ENCODE results near the gene VAMP1.
"Not testable (repeated sequence)": the region's sequence is repeated elsewhere in the genome, so short reads cannot be mapped to it uniquely, and the experiment has no call there.

The VAMP1 gene, protein sequence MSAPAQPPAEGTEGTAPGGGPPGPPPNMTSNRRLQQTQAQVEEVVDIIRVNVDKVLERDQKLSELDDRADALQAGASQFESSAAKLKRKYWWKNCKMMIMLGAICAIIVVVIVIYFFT

DNA sequence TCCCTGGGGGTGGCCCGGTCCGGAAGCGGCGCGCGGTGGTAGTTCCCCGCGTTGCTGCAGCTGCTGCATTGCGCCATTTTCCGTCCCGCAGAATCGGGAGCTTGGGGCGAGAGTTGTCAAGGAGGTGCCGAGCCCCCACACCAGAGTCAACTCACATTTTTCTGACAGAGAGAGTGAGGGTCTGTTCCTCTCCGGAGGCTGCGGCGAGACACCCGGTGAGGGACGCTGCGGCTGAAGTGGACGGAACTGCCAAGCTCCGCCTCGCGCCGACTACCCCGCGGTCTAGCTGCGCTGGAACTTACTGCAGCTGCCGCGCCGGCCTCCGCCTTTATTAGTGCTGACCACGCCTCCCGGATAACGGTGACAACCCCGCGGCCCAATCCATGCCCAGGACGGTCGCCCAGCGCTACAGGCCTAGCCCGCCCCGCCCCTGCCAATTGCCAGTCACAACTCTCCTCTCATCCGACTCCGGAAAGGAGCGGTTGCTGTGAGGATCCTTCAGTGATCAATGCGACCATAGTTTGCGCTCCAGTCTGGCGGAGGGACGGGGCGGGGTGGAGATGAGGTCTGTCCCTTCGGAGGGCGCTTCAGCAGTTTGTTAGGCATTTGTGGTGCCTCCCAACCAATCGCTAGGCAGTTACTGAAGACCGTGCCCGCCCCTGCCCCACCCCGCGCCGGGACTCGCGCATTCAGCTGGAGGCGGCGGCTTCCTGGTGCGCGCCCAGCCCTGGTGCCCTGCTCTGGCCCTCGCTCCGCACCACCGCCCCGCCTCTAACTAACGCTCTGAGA lies at the start of gene VAMP1:
TSS of gene VAMP1 (minus strand) at position 303 of the 789 bp plus-strand sequence. CDS start at position 157, 146 bp downstream.
- peak; percentile 97 for DNase-seq (ENCODE audit: low spot score)

DNA sequence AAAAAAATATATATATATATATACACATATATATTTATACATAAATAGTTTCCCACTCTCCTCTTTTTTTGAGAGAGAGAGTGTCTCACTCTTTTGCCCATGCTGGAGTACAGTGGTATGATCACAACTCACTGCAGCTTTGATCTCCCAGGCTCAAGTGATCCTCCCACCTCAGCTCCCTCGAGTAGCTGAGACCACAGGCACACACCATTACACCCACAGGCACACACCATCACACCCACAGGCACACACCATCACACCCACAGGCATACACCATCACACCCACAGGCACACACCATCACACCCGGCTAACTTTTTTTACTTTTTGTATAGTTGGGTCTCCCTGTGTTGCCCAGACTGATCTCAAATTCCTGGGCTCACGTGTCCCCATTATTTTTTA lies 49.7 kb upstream of the VAMP1 start:
- no peak for DNase-seq (ENCODE audit: low spot score)

DNA sequence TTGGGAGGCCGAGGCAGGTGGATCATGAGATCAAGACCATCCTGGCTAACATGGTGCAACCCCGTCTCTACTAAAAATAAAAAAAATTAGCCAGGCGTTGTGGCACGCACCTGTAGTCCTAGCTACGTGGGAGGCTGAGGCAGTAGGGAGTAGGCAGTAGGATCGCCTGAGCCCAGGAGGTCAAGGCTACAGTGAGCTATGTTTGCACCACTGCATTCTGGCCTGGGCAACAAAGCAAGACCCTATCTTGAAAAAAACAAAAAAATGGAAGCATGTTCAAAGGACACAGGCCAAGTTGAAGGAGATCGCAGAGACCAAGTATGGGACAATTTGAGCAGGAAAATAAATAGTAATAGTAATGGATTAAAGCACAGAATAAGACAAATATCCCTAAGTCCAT lies 37.6 kb upstream of the VAMP1 start:
- no peak for DNase-seq (ENCODE audit: low spot score)

DNA sequence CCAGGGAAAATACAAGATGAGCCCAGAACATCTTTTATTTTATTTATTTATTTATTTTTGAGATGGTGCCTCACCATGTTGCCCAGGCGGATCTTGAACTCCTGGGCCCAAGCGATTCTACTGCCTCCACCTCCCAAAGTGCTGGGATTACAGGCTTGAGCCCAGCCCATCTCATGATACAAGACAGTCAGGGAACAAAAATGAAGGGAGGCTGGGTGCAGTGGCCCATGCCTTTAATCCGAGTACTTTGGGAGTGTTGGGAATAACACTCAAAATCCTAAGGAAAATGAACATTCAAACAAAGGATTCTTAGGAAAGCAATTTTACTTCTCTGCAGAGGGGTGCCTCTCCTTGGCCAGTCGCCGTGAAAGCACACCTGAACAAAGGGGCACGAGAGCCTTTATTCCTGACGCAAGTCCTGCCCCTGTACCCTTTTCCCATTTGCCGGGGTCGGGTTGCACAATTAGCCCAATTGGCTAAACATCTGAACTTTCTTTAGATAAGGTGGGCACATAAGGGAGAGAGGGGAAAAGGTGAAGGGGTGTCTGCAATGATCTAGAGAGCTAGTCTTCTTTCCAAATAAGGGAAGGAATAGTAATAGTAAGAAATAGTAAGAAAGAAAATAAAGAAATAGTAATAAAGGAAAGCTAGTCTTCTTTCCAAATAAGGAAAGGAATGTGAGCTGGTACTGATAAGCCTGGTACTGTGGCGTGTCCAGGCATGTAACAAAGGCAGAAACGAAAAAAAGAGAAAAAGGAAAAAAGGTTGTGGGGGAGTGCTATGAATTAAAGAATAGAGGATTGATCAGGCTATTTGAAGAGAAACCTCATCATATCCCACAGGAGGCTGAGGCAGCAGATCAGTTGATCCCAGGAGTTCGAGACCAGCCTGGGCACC lies 36.9 kb upstream of the VAMP1 start:
- DNase-seq (ENCODE audit: low spot score): no peak

DNA sequence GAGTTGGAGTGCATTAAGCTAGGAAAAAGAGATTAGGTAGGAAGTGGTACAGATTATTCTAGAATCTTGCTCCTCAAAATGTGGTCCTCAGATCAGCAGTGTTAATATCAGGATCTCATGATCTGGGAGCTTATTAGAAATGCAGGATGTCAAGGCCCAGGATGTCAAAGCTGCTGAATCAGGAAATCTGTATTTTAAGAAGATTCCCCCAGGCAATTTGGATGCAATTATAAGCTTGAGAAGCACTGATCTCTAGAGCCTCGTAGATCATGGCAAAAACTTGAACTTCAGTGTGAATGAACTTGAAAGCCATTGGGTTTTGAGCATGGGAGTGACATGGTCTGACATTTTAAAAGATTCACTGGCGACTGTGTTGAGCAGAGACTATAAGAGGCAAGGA lies 30.0 kb upstream of the VAMP1 start:
- DNase-seq (ENCODE audit: low spot score): no peak

DNA sequence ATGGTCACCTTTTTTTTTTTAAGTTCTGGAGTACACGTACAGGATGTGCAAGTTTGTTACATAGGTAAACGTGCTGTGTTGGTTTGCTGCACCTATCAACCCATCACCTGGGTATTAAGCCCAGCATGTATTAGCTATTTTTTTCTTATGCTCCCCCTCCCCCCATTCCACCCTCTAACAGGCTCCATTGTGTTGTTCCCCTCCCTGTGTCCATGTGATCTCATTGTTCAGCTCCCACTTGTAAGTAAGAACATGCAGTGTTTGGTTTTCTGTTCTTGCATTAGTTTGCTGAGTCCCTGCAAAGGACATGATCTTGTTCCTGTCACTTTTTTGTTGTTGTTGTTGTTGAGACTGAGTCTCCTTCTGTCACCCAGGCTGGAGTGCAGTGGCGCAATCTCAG lies 26.8 kb upstream of the VAMP1 start:
- not testable (repeated sequence) for DNase-seq (ENCODE audit: low spot score)

DNA sequence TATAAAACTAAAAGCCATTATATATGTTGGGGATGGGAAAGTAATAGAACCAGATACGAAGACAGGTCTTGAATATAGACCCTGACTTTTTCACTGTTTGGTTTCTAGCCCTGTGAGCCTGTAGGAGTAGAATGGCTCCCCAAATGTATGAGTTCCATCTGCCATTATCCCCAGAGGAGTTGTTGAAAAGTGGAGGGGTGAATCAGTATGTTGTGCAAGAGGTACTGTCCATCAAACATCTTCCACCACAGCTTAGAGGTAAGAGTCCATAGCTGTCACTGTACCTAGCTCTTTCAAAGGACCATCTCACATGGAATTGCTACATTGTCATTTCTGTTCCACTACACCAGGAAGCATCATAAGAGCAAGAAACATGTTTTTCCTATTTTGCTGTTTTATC lies 24.5 kb upstream of the VAMP1 start:
- DNase-seq (ENCODE audit: low spot score): no peak

DNA sequence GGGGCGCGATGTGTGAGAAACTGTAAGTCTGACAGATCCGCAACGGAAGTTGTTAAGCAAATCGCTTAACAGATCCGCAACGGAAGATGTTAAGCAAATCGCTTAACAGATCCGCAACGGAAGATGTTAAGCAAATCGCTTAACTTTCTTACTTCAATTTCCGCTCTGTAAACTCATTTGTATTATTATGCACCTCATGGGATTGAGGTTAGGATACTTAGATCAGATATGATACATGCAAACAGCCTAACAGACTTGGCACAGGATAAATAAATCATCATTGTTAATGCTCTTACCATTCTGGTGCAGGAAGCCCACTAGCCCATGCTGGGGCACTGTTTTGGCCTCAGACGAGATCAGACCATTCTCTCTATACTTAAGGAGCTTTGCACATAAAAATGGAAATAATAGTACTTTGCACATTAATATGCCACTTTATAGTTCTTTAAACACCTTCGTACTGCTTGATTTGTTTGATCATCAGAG lies 23.8 kb upstream of the VAMP1 start:
- DNase-seq (ENCODE audit: low spot score): no peak

DNA sequence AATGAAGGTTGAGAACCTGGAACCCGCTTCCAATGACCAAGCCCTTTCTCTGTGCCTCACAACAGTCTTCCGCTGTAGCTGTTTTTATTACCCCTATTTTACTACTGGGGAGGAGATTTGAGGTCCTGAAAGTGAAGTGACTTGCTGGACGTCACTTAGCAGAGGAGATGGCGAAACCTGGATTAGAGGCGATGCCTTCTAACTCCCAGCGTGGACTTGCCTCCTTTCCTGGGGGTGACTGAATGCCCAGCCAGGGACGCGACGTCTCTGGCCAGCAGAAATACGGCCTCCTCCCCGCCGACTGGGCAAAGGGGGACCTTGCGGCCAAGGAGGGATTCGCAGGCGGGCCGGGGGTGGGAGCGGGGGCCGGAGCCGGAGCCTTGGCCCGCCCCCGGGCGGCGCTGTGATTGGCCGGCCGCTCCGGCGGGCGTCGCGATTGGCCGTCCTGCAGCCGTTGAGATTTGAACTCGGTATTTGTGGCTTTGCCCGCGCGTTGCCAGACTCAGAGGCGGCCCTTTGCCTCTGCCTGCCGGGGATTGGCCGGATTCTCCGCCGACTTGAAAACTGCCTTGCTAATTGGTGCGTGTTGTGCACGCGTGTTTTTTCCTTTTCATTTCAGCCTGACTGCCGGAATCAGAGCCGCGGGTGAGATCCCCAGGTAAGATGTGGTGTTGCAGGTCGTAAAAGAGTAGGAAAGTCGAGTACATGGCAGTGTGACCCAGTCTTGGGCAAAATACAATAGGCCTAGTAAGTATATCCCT lies 23.2 kb upstream of the VAMP1 start, which contains the start of gene NCAPD2:
TSS of gene NCAPD2 (plus strand) at position 606 of the 761 bp plus-strand sequence. CDS start 997 bp downstream, outside the sequence.
- peak; percentile 96 for DNase-seq (ENCODE audit: low spot score)

DNA sequence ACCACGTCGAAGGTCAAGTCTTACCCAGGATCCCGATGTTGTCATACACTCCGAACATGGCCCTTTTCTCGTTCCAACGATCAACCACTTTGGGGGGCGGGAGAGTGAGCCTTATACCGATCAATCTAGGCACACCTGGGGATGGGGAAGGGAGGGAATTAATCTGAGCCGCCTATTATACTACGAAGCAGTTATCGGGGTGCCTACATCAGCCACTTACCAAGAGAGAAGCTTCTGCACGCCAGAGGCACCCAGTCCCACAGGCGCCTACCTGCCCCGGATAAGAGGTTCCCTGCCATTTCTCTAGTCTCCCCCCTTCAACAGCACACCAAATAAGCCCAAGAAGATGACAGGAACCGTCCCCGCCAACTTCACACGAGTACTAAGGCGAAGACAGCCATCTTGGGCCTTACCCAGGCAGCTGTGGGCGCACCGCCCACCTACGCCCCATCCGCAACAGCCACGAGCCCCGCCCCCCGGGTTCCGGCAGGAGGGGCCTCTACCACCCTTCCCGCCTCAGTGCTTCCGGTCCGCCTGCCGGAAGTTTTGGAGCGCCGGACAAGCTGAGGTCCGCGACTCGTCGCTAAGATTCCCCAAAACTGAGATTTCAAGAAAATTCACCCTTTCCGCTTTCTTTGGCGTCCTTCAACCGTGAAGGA lies 22.5 kb upstream of the VAMP1 start, which contains the start of gene MRPL51:
TSS of gene MRPL51 (minus strand) at position 425 of the 659 bp plus-strand sequence. CDS start at position 299, 126 bp downstream.
- peak; percentile 95 for DNase-seq (ENCODE audit: low spot score)

DNA sequence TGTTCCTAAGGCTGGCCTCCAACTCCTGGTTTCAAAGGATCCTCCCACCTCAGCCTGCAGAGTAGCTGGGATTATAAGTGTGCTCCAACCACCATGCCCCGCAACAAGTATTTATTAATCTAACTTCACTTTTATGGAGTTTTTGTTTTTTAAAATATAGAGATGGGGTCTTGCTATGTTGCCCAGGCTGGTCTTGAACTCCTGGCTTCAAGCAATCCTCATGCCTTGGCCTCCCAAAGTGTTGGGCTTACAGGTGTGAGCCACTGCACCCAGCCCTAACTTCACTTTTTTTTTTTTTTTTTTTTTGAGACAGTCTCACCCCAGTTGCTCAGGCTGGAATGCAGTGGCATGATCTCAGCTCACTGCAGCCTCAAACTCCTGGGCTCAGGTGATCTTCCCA lies 20.2 kb upstream of the VAMP1 start:
- DNase-seq (ENCODE audit: low spot score): not testable (repeated sequence)

DNA sequence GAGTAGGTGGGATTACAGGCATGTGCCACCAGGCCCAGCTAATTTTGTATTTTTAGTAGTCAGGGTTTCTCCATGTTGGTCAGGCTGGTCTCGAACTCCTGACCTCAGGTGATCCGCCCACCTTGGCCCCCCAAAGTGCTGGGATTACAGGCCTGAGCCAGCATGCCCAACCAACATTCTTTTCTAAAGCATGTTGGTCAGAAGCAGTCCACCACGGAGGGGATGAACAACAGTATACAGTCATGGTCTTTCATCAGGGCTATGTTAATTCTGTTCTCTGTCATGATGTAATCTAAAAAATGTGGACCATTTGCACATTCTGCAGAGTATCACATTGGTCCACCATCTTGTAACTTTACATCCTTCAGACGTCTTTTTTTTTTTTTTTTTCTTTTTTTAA lies 19.0 kb upstream of the VAMP1 start:
- DNase-seq (ENCODE audit: low spot score): no peak

DNA sequence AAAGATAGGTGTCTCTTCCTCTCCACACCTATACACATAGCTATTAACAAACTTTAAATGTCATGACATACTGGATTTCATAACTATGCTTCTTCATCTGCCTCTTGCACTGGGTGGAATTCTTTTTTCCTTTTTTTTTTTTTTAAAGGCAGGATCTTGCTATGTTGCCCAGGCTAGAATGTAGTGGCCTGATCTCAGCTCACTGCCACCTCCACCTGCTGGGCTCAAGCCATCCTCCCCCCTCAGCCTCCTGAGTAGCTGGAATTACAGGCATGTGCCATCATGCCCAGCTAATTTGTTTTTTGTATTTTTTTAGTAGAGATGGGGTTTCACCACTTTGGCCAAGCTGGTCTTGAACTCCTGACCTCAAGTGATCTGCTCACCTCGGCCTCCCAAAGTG lies 17.8 kb upstream of the VAMP1 start:
- DNase-seq (ENCODE audit: low spot score): no peak

DNA sequence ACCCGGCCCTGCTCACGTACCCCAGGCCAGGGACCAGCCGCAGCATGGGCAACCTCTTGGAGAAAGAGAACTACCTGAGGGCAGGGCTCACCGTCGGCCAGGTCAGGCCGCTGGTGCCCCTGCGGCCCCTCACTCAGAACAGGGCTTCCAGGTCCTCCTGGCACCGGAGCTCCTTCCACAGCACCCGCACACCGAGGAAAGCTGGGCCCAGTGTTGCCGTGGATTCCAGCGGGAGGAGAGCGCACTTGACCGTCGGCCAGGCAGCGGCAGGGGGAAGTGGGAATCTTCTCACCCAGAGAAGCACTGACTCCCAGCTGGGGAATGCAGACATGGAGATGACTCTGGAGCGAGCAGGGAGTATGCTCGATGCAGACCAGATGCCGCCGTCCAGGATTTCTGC lies 7.9 kb upstream of the VAMP1 start:
- no peak for DNase-seq (ENCODE audit: low spot score)

DNA sequence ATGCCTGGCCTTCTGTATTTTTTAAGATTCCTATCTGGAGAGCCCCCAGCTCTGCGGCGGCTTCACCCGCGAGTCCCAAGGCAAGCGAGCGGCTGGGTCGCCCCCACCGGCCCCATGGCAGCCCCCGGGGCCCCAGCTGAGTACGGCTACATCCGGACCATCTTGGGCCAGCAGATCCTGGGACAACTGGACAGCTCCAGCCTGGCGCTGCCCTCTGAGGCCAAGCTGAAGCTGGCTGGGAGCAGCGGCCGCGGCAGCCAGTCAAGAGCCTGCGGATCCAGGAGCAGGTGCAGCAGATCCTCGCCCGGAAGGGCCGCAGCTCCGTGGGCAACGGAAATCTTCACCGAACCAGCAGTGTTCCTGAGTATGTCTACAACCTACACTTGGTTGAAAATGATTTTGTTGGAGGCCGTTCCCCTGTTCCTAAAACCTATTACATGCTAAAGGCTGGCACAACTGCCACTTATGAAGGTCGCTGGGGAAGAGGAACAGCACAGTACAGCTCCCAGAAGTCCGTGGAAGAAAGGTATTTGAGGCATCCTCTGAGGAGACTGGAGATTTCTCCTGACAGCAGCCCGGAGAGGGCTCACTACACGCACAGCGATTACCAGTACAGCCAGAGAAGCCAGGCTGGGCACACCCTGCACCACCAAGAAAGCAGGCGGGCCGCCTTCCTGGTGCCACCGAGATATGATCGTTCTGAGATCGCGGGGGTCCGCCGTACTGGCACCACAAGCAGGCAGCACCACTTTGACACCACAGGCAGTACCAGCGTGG lies 7.3 kb upstream of the VAMP1 start:
- DNase-seq (ENCODE audit: low spot score): not testable (repeated sequence)

DNA sequence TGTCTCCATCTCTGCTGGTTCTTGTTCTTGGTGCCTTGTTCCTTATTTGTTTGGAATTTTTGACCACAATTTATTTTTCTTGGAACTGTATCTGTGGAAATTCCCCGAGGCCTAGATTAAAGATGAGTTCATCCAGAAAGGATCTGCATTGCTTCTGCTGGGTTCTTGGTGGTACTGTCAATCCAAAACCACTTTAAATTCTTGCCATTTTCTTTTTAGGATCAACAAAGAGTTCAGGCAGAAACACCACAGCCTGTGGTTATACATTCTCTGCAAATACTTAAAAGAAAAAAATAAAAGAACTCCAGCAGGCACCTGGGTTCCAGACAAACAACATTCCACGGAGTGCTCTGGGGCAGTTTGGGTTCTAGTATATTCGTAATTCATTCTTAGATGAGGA lies 6.0 kb upstream of the VAMP1 start:
- DNase-seq (ENCODE audit: low spot score): no peak

DNA sequence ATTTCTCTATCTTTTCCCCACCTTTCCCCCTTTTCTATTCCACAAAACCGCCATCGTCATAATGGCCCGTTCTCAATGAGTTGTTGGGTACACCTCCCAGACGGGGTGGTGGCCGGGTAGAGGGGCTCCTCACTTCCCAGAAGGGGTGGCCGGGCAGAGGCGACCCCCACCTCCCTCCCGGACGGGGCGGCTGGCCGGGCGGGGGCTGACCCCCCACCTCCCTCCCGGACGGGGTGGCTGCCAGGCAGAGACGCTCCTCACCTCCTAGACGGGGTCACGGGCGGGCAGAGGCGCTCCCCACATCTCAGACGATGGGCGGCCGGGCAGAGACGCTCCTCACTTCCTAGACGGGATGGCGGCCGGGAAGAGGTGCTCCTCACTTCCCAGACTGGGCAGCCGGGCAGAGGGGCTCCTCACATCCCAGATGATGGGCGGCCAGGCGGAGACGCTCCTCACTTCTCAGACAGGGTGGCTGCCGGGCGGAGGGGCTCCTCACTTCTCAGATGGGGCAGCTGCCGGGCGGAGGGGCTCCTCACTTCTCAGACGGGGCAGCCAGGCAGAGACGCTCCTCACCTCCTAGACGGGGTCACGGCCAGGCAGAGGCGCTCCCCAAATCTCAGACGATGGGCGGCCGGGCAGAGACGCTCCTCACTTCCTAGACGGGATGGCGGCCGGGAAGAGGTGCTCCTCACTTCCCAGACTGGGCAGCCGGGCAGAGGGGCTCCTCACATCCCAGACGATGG lies 4.9 kb upstream of the VAMP1 start:
- DNase-seq (ENCODE audit: low spot score): not testable (repeated sequence)

DNA sequence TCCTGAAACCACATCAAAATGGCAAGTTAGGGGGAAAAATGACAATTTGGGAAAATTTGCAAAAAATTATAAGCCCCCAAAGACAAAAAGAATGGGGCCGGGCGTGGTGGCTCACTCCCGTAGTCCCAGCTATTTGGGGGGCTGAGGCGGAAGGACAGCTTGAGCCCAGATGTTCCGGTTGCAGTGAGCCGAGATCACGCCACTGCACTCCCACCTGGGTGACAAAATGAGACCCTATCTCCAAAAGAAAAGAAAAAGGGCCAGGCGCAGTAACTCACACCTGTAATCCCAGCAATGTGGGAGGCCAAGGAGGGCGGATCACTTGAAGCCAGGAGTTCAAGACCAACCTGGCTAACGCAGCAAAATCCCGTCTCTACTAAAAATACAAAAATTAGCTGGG lies 2.0 kb upstream of the VAMP1 start:
- no peak for DNase-seq (ENCODE audit: low spot score)

DNA sequence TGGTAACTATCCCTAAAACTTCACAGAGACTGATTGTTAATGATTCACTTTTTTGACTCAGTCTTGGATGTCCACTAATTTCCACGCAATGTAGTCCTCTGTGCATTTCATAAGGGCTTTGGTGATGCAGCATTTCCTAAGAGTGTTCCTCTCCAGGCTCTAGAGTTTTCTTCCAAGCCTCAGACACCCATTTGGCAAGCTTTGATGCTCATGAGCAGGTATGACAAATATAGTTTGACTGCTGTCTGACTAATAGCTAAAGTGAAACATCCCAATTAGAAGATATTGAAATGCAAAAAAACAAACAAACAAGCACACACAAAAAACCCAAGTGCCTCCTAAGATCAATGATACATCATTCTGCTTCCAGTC lies 1.5 kb upstream of the VAMP1 start:
- DNase-seq (ENCODE audit: low spot score): no peak

All from CD4-positive, alpha-beta T cell treated with Interleukin-2 at 100 ng/mL for 4 hours (primary cell).